Erythroblast (primary cell): ENCODE data around the gene SSTR3.

Experiments used
- GATA1 ChIP-seq: IDR thresholded peaks from 2 replicates; pipeline ENCODE4 v1.6.1; 2011; ENCODE audit warnings: low read depth, mild to moderate bottlenecking, control low read depth, low read length, moderate library complexity
- POLR2A ChIP-seq: IDR thresholded peaks from 2 replicates; pipeline ENCODE4 v1.6.1; 2011; ENCODE audit warnings: mild to moderate bottlenecking, low read length

DNA sequence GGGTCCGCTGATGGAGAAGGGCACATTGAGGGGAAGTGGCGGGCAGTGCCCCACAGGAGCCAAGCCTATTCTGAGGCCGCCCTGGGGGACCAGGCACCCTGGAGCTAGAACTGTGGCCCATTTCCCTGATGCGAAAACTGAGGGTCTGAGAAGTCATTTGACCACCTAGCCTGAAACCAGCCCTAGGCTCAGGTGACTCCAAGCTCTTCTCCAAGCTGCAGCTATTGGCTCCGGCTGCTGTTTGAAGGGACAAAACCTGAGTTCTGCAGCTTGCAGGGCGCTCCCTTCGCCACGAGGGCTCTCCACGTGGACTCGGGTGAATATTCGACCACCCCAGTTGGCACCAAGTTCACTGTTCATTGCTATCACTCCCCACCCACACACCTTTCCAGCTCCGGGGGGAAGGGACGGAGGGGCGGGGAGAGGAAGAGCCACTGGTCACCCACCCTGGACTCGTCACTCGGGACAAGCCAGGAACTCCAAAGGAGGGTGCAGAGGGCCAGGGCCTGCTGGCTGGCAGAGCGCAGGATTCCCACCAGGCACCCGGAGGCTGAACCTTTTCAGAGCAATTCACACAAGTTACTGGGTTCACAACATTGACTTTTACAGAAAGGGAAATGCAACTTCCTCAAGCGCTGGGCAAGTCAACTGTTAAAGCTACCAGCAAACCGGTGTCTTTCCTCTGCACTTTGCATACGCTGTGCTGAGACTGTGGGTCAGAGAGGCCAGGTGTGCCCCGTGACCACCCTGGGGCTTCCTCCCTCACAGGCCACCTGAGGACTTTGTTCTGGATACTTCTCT, 32.8 kb upstream of the SSTR3 start:
- TF ChIP-seq POLR2A: no peak
- no peak for TF ChIP-seq GATA1
